NOMO-1 (cell line): ENCODE results near the gene NMRK2.

ENCODE experiments used
- DNase-seq, 2 experiments: peaks; one replicate each; lab custom pipeline; 2025; ENCODE audit not compliant: unreplicated experiment in 2 of 2; lab: John Stamatoyannopoulos, UW

The NMRK2 gene

GRCh38 chr19:3980353-3981251 lies 47.7 kb downstream of the NMRK2 start:
- DNase-seq, result no peak

DNA sequence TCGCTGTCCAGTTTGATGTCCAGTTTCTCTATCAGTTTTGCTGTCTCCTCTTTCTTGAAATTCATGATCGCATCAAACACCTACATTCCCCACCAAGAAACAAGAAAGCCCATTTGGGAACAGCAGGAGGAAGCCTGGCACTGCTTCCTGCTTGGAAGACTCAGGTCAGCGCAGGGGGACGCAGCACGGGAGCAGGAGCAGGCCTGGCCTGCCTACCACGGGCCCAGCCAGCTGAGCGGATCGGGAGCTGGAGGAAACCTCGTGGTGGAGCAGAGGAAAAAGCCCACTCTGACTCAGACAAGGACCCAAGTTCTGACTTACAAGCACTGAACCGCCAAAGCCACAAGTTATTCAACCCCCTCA lies 48.5 kb downstream of the NMRK2 start:
- no peak for DNase-seq

DNA sequence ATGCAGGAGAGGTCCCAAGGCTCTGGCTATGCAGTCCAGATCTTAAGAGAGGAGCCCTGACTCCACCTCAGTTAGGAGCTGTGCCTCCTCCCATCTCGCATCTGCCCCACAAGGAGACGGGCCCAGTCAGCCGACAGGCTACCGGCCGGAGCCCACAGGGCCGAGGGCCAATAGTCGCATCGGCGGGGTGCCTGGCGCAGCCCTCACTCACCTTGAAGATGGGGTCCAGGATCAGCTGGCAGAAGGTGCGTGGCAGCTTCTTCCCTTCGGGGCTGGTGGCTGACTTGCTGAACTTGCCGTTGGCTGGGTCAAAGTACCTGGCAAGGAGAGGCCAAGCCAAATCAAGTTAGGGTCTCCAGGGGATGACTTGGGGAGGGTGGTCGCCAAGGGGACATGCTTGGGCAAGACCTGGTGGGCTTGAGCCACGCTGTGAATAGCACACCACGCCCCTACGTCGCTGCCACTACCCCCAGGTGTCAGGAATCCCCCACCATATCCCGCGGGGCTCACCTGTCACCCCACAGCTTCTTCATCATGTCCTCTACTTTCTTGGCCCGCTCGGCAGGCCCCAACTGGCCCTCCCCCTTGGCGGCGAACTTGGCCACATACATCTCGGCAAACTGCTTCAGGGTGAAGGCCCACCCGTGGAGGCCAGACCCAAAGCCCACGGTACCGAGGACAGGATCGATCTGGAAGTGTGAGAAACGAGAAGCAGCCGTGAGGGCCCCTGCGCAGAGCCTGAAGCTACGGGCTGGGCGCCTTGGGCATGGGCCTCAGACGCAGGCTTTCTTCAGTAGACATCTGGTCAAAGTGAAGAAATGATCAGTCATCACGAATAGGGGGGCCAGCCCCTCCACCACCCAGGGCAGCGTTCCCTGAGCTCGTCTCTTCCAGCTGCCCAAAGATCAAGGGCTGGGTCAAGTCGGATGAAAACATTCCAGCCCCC lies 49.1 kb downstream of the NMRK2 start:
- DNase-seq, result no peak

GRCh38 chr19:3982701-3983541 lies 50.1 kb downstream of the NMRK2 start:
- no peak for DNase-seq

- DNase-seq, result no peak
Measured at GRCh38 chr19:3983542-3983914, 50.7 kb downstream of the NMRK2 start.

DNA sequence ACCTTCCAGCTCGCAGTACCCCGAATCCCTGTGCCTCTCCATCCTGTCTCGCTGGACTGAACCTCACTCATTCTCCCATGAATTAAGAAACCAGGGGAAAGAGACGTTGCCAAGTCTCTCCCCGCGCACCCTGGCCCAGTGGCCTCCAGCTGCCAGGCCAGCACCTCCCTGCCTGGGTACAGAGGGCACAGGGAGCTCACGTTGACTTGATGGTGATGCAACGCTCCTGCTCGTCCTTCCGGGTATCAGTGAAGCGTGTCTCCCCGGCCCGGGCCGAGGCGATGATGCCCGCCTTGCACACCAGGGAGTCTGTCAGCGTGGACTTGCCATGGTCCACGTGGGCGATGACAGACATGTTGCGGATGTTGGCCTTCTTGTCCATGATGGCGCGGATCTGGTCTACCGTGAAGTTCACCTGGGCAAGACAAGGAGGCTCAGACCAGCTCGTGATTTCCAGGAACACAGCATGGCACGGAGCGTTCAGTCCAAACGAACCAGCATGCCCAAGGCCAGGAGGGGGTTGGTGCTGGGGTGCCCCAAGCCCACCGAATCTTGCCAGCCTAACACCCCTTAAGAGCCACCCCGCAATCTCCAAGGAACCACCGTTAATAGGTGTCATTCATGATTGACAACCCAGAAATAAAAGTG lies 51.2 kb downstream of the NMRK2 start:
- peak in 1 of 2 experiments; percentile 50 for DNase-seq

- no peak for DNase-seq
Measured at GRCh38 chr19:3984584-3984907, 51.7 kb downstream of the NMRK2 start.

DNA sequence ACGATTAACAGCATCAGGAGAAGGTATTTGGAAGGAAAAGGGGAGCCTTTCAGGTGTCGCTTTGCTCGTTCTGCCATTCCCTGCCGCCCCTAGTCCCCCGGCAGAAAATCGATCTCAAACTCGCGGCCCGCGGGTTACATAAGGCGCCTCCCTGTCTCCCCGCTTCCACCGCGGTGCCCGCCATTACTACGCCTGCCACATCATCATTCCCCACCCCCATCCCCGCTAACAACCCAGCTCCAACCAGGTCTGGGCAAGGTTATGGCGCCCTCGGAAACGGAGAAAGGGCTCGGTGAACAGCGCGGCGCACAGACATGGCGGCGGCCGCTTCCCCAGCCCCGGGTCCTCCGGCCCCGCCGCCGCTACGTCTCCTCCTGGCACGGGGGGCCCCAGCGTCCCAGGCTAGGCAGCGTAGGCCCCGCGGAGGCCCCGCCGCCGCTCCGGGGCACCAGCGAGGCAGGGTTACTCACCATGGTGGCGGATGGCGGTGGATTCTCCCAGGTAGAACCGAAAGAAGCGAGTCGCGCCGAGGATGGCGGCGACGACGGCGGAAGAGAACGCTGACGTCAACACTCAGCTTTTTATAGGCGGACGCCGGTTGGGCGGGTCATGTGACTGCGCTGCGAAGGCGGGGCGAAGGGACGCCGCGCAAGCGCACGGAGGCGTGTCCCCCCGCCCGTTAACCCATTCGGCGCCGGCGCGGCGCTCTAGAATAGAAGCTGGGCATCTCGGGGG lies 52.2 kb downstream of the NMRK2 start, which contains the start of gene EEF2:
EEF2 (minus strand) TSS at position 556 of the 735 bp plus-strand sequence; CDS start at position 473, 83 bp downstream.
- DNase-seq, result peak; percentile 69 to 87

DNA sequence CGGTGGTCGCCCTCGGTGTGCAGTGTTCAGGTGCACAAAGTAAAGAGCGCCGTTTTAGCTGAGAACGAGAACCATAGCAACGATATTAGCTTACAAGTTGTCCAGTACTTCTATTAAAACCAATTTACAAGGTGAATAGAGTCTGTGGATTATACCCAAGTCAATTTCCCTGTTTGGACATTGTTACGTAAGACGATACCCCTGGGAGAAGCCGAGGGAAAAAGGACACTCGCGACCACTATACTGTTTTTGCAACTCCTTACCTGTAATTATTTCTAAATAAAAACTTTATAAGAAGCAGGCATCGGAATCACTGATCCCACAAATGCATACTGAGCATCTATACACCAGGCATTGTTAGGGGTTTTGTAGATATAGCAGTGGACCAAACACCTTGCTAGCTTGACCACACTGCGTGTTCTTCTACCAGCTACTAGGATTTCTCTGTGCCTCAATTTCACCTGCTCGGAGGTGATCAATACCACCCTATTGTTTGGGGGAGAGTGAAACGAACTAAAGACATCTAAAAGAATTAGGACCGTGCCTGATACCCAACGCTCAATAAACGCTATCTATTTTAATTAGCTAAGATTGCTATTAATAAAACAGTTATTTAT lies 52.9 kb downstream of the NMRK2 start:
- DNase-seq, result peak in 1 of 2 experiments; percentile 48

DNA sequence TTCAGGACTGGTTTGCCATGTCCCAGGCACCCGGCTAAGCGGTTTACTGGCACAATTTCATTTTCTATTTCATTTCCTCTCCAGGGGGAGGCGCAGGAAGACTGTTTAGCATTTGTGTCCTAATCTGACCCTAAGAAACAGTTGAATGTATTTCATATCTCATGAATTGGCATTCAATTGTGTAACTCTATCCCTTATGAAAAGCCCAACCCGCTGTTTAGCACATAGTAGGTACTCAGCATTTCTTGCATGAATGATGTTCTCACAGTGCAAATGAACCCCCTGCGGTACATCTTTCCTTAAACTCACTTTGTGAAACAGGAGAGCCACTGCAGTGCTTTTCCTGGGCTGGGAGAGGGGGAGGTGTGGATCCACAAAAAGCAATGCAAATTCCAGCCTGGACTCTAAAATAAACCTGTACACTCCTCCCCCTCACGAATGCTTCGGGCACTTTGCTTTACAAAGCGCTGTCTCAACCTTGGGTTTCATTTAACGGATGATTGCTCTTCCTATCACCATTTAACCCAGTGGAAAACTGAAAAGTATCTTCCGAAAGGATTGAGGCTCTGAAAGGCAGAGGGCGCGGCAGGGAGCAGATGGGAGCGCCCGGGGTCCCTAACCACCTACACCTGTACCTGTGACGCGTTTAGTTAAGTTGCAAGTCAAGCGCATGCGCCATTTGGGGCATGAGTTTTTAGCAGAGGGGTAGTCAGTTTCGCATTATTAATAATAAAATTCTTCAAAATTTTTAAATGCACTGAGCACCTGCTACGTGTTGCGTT lies 53.6 kb downstream of the NMRK2 start:
- peak; percentile 78 to 85 for DNase-seq

DNA sequence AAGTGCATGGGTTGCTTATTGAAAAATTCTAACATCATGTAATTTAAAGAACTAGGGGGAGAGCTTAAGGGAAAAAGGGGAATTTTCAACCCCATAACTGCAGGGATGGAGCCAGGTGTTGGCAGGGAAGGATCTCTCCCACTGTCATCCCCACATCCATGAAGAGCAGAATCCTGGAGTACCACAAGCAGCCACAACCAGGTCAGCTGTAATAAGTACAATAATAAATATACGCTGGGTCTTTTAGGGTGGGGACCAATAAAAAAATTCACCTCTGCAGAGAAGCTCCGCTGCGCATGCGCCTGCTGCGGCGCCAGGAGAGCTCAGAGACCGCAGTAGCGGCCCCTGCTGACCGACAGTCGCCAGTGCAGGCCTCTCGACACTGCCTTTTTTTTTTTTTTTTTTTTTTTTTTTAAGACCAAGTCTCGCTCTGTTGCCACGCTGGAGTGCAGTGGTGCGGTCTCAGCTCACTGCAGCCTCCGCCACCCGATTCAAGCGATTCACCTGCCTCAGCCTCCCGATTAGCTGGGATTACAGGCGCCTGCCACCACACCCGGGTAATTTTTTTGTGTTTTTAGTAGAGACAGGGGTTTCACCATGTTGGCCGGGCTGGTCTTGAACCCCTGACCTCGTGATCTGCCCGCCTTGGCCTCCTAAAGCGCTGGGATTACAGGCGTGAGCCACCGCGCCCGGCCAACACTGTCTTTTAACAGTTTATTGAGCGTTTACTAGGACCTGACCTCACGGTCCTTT lies 54.9 kb downstream of the NMRK2 start:
- DNase-seq, result peak; percentile 71 to 85

- no peak for DNase-seq
Measured at GRCh38 chr19:3990815-3991117, 57.9 kb downstream of the NMRK2 start.
